IPS-18a (cell line): ENCODE results near the gene GSAP.

Experiments
- H3K27ac ChIP-seq: one replicate; pipeline ENCODE4 v1.5.1; 2013; ENCODE audit warnings: low read length
- H3K27me3 ChIP-seq: one replicate; pipeline ENCODE4 v1.6.1; 2013; ENCODE audit warnings: mild to moderate bottlenecking, low read length; ENCODE audit not compliant: control insufficient read depth, insufficient read depth
- H3K36me3 ChIP-seq: one replicate; pipeline ENCODE4 v1.6.1; 2013; ENCODE audit warnings: low read depth, low read length; ENCODE audit not compliant: control insufficient read depth
- H3K4me1 ChIP-seq: one replicate; pipeline ENCODE4 v1.6.1; 2013; ENCODE audit warnings: low read depth, low read length; ENCODE audit not compliant: control insufficient read depth
- H3K4me3 ChIP-seq: one replicate; pipeline ENCODE4 v1.5.1; 2013; ENCODE audit warnings: low read length
- H3K9ac ChIP-seq: one replicate; pipeline ENCODE4 v1.6.1; 2013; ENCODE audit warnings: mild to moderate bottlenecking, low read length, moderate library complexity
- H3K9me3 ChIP-seq: one replicate; pipeline ENCODE4 v1.6.1; 2013; ENCODE audit warnings: low read depth, low read length; ENCODE audit not compliant: control insufficient read depth

GSAP gene

DNA sequence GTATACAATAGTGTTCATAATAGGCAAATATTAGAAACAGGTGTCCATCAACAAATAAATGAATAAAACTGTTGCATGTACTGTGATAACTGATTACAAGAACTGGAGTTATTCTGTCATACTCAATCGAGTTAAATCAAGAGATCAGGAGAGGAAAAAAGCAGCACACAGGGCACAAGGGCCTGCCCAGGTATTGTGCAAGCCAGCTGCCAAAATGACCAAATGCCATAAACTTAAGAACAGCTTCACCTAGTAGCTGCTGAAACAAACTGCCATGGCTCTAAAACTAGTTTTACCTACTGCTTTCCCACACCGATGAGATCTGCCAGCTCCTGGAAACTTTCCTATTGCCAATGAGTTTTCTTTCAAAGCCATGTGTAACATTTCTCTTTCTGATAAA lies 12.2 kb downstream of the GSAP start:
- Histone ChIP-seq H3K9me3 (no peaks in the 10 kb centered on the region), H3K9ac (no peak overlapping the region), H3K36me3 (no peaks in the 10 kb centered on the region), H3K27ac (no peak overlapping the region), H3K27me3 (no peaks in the 10 kb centered on the region), H3K4me1 (peaks cover 8% of the 10 kb centered on the region), H3K4me3 (no peak overlapping the region)

DNA sequence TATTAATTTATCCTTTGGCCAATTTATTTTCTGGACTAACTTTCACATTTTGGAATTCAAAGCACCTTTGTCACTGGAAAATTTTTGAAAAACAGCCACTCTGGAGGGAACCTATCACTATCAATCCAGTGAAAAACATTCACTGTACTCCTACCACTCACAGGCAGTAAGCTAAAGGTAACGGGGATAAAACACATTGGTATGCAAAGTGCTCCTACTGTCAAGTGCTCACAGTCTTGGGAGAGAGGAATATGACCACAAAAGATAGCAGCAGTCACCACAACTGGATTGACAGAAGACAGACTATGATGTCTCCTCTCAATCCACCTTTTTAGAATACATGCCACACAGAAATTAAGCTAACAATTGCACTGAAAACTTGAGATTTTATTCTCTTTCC lies 13.3 kb downstream of the GSAP start:
- no peaks in the 10 kb centered on the region for H3K9me3 ChIP-seq
- no peaks in the 10 kb centered on the region for H3K27me3 ChIP-seq
- H3K4me3 ChIP-seq: no peak overlapping the region
- no peak overlapping the region for H3K27ac ChIP-seq
- H3K9ac ChIP-seq: no peak overlapping the region
- no peaks in the 10 kb centered on the region for H3K36me3 ChIP-seq
- H3K4me1 ChIP-seq: peaks cover 8% of the 10 kb centered on the region

DNA sequence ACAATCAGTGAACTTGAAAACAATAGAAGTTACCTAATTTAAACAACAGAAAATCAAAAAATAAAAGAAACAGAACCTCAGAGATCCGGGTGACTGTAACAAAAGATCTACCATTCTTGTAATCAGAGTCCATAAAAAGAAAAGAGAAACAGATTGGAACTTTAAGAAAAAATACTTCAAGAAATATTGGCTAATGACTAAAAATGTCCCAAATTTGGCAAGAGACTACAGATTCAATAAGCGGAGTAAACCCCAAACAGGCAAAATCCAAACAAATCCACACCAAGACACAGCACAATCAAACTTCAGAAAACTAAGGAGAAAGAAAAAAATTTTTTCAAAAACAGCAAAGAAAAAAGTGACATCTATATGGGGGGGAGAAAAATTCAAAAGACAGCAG lies 15.1 kb downstream of the GSAP start:
- no peak overlapping the region for H3K4me3 ChIP-seq
- no peaks in the 10 kb centered on the region for H3K9me3 ChIP-seq
- no peaks in the 10 kb centered on the region for H3K36me3 ChIP-seq
- peaks cover 14% of the 10 kb centered on the region for H3K4me1 ChIP-seq
- H3K27ac ChIP-seq: no peak overlapping the region
- no peak overlapping the region for H3K9ac ChIP-seq
- no peaks in the 10 kb centered on the region for H3K27me3 ChIP-seq

DNA sequence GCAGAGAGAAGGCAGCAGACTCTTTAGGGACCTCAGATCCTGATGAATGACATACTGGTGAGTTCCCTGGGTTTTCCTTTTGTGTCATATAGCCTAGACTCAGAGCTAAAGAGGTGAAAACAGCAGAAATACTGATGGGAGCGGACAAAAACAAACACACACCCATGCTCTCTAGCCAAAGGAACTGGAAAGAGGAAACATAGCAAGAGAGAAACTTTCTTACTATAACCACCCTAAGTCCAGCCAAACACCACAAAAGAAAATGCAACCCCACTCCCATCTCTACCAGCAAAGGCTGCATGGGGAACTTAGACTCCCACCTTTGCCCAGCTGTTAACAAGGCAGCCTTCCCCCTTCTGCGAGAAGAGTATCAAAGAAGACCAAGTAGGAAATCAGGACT lies 16.3 kb downstream of the GSAP start:
- no peak overlapping the region for H3K4me3 ChIP-seq
- H3K36me3 ChIP-seq: no peaks in the 10 kb centered on the region
- H3K27ac ChIP-seq: no peak overlapping the region
- H3K4me1 ChIP-seq: peaks cover 22% of the 10 kb centered on the region
- no peaks in the 10 kb centered on the region for H3K27me3 ChIP-seq
- no peak overlapping the region for H3K9ac ChIP-seq
- H3K9me3 ChIP-seq: no peaks in the 10 kb centered on the region

DNA sequence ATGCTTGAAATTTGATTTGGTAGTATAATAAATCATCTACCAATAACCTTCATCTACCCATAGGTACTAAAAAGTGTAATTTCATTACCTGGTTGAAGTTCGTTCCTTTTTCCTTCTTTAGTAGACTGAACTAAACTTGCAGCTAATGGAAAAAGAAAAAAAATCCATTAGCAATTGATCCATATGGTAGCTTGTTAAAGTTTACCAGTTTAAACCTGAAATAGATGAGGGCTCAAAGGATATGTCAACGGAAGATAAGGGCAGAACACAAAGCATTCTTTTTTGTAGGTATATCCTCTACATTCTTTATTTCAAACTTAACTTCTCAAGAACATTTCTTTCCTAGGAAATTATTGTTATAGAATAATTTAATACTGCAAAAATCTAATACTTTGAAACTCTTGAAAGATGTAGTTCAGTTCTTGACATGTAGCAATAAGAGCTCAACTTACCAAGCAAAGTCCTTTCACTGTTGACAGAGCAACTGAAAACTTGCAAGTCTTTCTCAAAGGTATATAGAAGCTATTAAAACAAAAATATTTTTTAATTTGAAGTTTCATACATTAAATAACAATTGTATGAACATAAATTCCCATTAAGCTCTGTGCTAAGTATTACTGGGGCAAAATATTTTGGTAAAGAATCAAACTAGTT lies 19.1 kb downstream of the GSAP start:
- Histone ChIP-seq H3K9me3 (no peaks in the 10 kb centered on the region), H3K4me3 (no peak overlapping the region), H3K36me3 (no peaks in the 10 kb centered on the region), H3K9ac (no peak overlapping the region), H3K27me3 (no peaks in the 10 kb centered on the region), H3K4me1 (peaks cover 14% of the 10 kb centered on the region), H3K27ac (no peak overlapping the region)

DNA sequence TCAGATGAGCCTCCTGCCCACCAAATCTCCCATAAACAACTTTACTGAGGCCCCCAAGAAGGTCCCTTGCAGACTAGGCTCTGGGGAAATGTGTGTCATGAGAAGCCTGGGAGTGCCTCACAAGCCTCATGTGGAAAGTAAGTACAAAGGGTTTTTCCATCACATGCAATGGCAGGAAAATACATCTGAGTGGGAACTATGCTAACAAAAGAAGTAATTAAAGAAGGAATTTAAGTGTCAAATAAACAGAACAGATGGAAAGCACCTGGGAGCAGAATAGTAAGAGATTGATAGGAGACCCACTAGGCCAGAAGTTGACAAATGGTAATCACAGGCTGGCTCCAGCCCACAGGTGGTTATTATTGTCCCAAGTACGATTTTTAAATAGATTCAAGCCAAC lies 20.5 kb downstream of the GSAP start:
- Histone ChIP-seq H3K36me3 (no peaks in the 10 kb centered on the region), H3K9ac (no peak overlapping the region), H3K4me1 (peaks cover 14% of the 10 kb centered on the region), H3K4me3 (no peak overlapping the region), H3K27me3 (no peaks in the 10 kb centered on the region), H3K9me3 (no peaks in the 10 kb centered on the region), H3K27ac (no peak overlapping the region)

DNA sequence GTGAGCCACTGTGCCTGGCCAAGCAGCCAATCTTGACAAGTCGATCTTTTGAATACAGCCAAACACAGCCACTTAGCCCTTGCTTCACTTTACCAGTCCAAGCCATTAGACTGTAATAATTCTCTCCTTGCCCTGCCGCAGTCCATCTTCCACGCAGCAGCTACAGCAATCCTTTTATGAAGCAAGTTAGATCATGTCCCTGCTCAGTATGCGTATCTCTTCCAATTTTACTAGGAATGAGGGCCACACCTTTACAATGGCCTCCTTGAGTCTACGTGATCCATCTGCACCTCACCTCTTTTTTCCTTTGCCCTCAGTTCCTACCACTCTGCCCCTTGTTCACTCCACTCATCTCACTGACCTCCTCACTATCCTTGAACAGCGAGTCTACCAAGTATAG lies 22.2 kb downstream of the GSAP start:
- Histone ChIP-seq H3K27ac (no peak overlapping the region), H3K4me3 (no peak overlapping the region), H3K27me3 (no peaks in the 10 kb centered on the region), H3K36me3 (no peaks in the 10 kb centered on the region), H3K9ac (no peak overlapping the region), H3K9me3 (no peaks in the 10 kb centered on the region), H3K4me1 (peaks cover 14% of the 10 kb centered on the region)

DNA sequence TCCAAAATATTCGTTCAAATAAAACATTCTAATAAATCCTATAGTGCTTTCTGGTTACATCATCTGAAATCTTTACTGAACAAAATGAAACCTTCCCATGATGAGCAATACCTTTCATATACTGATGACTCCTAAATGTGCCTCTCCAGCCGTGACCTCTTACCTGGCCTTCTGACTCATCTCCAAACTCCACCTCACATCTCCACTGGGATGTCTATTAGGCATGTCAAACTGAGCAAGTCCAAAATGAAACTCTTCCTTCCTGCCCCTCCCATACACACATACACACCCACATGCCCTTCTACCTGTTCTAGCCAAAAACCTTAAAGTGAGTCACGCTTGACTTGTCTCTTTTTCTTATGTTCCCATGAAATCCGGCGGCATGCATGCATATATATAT lies 22.9 kb downstream of the GSAP start:
- no peak overlapping the region for H3K4me3 ChIP-seq
- H3K36me3 ChIP-seq: no peaks in the 10 kb centered on the region
- no peak overlapping the region for H3K9ac ChIP-seq
- no peaks in the 10 kb centered on the region for H3K9me3 ChIP-seq
- no peak overlapping the region for H3K27ac ChIP-seq
- H3K27me3 ChIP-seq: no peaks in the 10 kb centered on the region
- H3K4me1 ChIP-seq: peaks cover 18% of the 10 kb centered on the region

DNA sequence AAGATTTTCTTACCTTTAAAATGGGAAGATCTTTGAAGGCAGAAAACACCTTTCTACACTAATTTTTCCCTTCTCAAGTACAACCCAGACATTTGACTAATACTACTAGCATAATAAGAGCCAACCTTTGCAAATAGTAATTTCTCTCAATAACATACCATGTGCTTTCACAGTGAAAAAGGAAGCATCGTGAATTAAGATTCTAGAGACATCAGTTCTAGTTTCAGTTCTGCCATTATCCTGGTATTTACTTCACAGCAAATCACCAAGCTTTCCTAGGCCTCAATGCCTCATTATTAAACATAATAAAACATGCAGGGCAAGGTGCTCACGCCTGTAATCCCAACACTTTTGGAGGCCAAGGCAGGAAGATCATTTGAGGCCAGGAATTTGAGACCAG lies 24.9 kb downstream of the GSAP start:
- Histone ChIP-seq H3K9me3 (no peaks in the 10 kb centered on the region), H3K27ac (no peak overlapping the region), H3K27me3 (no peaks in the 10 kb centered on the region), H3K9ac (no peak overlapping the region), H3K4me1 (peaks cover 24% of the 10 kb centered on the region), H3K4me3 (no peak overlapping the region), H3K36me3 (no peaks in the 10 kb centered on the region)

DNA sequence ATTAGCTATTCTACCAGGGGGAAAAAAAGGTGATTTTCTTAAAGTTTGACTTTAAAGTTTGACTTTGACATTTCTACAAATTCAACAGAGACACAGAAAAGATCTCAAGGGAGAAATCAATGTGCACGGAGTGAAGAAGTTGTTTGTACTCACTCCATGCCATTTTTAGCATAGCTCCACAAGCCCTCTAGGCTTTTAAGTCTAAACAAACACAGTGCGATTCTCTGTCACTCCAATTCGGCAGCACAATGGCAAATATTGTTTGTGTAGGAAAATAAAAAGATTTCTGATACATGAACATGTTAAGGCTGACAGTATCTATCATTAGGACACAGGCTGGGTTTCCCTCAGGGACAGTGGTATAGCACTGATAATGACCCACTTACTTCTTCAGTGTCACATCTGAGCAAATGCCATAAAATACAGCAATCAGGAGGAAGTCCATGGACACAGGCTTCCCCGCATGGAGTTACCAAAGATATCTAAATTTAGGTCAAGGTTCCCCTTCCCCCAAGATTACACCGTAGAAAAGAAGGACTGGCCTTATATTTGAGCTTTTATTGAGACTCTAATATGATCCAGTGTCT lies 28.0 kb downstream of the GSAP start:
- no peak overlapping the region for H3K4me3 ChIP-seq
- no peak overlapping the region for H3K9ac ChIP-seq
- H3K27me3 ChIP-seq: no peaks in the 10 kb centered on the region
- no peaks in the 10 kb centered on the region for H3K9me3 ChIP-seq
- H3K27ac ChIP-seq: no peak overlapping the region
- peaks cover 16% of the 10 kb centered on the region for H3K4me1 ChIP-seq
- no peaks in the 10 kb centered on the region for H3K36me3 ChIP-seq

DNA sequence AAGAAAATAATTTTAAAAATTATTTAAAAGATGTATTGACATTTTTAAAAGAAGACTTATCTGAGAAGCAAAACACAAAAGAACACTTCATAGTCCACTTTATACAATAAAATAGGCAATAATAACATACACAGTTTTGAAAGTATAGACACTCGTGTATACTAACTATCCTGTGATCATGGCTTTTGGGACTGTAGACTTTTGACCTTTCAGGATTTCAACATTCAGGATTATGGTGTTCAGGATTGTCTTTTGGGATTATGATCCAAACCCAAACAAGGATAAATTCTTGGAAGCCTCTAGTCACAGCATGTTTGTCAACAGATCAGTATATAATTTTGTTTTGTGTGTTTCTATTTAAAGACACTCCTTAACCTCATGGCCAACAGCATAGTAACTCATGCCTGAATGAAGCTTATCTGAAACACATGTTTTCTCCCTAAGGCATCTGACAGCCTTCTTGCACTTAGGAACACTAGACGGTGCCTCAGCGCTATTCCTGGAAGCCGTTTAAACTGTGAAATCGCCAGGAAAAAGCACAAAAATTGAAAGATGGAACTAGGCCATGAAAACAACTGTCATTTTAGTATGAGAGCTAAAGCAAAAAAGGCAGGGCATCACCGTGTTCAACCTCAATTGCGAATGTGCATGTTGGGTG lies 29.9 kb downstream of the GSAP start:
- no peaks in the 10 kb centered on the region for H3K27me3 ChIP-seq
- H3K9me3 ChIP-seq: no peaks in the 10 kb centered on the region
- H3K36me3 ChIP-seq: no peaks in the 10 kb centered on the region
- no peak overlapping the region for H3K4me3 ChIP-seq
- peaks cover 16% of the 10 kb centered on the region for H3K4me1 ChIP-seq
- no peak overlapping the region for H3K9ac ChIP-seq
- H3K27ac ChIP-seq: no peak overlapping the region

DNA sequence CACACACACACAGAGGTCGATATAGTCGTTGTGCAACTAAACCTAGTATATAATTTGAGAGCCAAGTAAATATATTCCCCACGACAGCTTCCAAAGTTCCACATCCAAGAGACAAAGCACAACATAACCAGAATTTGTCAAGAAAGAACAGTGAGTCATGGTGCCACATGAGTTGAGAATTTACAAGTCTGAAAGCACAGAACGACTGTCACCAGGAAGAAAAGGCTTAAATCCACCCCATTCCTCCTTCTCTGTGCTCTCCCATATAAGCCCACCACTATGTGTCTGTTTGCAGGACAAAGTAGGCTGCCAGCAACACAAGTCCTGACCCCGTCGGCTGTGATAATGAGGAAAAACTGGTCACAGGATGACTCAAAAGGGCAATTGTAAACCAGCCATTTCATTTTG lies 32.8 kb downstream of the GSAP start:
- H3K36me3 ChIP-seq: no peaks in the 10 kb centered on the region
- H3K9me3 ChIP-seq: no peaks in the 10 kb centered on the region

More for the DNA sequence above, 32.8 kb downstream of the GSAP start:
- no peak overlapping the region for H3K4me3 ChIP-seq
- no peaks in the 10 kb centered on the region for H3K27me3 ChIP-seq
- H3K4me1 ChIP-seq: peaks cover 13% of the 10 kb centered on the region
- H3K9ac ChIP-seq: no peak overlapping the region
- H3K27ac ChIP-seq: no peak overlapping the region
